Cardiac fibroblast (primary cell): ENCODE data around the gene ZNF33B.

Experiments
- DNase-seq, 2 donors: peaks; one replicate each; pipeline versions ENCODE4 v3.0.0 to v3.0.0-alpha.2; 2010; ENCODE audit warnings: low read depth in 2 of 2
- H3K4me3 ChIP-seq, 2 donors: replicated peaks in 1 of 2; 1 replicate in 1 of 2; 2 replicates in 1 of 2; pipeline ENCODE4 v1.5.1; 2011; ENCODE audit warnings: low read depth in 2 of 2, low read length in 2 of 2, mild to moderate bottlenecking in 2 of 2, moderate library complexity in 1 of 2
- CTCF ChIP-seq: IDR thresholded peaks from one replicate; pipeline ENCODE4 v1.5.1; 2011; ENCODE audit warnings: low read depth, mild to moderate bottlenecking, low read length, inconsistent platforms

The ZNF33B gene

GRCh38 chr10:42618424-42618823, 19.9 kb downstream of the ZNF33B start:
- TF ChIP-seq CTCF: no peak
- no peak overlapping the region for H3K4me3 ChIP-seq
- no peak for DNase-seq

GRCh38 chr10:42615419-42615818, 23.0 kb downstream of the ZNF33B start:
- no peak overlapping the region for H3K4me3 ChIP-seq
- DNase-seq: peak; percentile 24 to 34
- TF ChIP-seq CTCF: no peak

- TF ChIP-seq CTCF: no peak
- DNase-seq: no peak
- no peak overlapping the region for H3K4me3 ChIP-seq
Measured at GRCh38 chr10:42609872-42610271, 28.5 kb downstream of the ZNF33B start.

- DNase-seq: no peak
- TF ChIP-seq CTCF: no peak
- no peak overlapping the region for H3K4me3 ChIP-seq
Measured at GRCh38 chr10:42598249-42598873, 40.0 kb downstream of the ZNF33B start.

GRCh38 chr10:42596196-42596595, 42.2 kb downstream of the ZNF33B start:
- no peak overlapping the region for H3K4me3 ChIP-seq
- no peak for DNase-seq
- TF ChIP-seq CTCF: no peak

GRCh38 chr10:42594246-42594650, 44.1 kb downstream of the ZNF33B start:
- no peak for TF ChIP-seq CTCF
- DNase-seq: peak; percentile 89 to 92
- no peak overlapping the region for H3K4me3 ChIP-seq

GRCh38 chr10:42593284-42593683, 45.1 kb downstream of the ZNF33B start:
- no peak for TF ChIP-seq CTCF
- no peak overlapping the region for H3K4me3 ChIP-seq
- peak in 1 of 2 donors; percentile 13 for DNase-seq
